HG02610 (cell line): ENCODE data around the gene MAEA.
"Not testable (repeated sequence)": the region's sequence is repeated elsewhere in the genome, so short reads cannot be mapped to it uniquely, and the experiment has no call there.

Experiments
- ATAC-seq: cut with Tn5 transposase; IDR thresholded peaks from one replicate; pipeline ENCODE4 v1.9.1; 2021; ENCODE audit warnings: mild to moderate bottlenecking, moderate library complexity; ENCODE audit not compliant: unreplicated experiment

The MAEA gene

DNA sequence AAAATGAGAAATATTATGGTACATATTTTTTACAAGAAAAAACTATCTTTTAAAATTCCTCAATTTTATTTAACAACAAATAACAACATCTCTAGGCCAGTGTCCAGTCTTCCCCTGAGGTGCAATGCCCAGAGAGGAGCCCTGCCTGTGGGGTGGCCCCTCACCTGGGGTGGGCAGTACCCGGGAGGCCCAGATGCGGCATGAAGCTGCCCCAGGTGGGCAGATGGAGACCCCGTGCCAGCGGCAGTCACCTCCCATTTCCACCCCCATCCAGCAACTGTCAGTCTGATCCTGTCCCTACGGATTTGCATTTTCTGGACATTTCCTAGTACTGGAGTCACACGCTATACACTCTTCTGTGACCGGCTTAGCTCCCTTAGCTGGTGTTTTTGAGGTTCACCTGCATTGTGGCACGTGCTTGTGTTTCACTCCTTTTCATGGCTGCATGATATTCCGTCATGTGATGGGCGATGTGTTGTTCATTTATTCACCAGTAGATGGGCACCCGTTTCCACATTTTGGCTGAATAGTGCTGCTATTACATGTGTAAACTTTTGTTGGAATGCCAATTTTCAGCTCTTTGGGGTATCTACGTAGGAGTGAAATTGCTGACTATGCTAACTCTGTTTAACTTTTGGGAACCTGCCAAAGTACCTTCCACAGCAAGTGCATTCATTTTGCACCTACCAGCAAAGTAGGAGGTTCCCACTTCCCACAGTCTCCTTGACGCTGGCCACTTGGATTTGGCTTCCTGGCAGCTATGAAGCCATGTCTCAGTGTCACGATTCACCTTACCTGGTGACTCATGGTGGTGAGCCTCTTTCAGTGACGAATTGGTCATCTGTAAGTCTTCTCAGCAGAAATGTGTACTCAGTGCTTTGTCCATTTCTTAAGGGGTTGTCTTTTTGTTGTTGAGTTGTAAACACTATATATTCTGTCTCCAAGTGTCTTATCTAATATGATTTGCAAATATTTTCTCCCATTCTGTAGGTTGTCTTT, 11.7 kb upstream of the MAEA start:
- no peak for ATAC-seq

DNA sequence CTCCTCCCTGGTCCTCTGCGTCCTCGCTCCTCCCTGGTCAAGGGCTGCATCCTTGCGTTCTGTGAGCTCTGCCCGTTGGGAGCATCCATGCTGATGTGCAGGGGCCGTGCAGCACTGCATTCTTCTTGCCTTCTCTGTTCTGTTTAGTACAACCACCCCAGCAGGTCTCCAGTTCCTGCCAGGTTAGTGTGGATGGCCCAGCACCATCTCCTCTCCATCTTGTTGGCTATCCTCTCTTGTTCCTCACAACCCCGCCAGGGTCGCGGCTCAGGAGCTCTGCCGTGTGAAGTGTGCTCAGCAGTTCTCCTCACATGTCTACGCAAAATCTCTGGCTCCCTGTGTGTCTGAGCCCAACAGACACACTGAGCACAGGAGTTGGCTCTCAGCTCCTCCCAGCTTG, 10.4 kb upstream of the MAEA start:
- no peak for ATAC-seq

DNA sequence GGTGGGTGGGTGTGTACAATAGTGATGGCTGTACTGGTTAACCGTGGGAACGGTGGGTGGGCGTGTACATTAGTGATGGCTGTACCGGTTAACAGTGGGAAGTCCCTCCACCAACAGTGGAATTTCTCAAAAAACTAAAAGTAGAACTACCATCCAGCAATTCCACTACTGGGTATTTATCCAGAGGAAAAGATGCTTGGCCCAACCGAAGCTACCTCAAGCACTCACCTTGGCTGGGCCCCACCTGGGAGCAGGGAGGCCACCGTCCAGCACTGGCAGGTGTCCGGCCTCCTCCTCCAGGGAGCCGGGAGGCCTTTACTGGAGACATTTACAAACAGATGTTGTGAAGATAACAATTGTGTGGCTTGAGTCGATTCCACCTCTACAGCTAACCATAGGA, 6.0 kb upstream of the MAEA start:
- no peak for ATAC-seq

DNA sequence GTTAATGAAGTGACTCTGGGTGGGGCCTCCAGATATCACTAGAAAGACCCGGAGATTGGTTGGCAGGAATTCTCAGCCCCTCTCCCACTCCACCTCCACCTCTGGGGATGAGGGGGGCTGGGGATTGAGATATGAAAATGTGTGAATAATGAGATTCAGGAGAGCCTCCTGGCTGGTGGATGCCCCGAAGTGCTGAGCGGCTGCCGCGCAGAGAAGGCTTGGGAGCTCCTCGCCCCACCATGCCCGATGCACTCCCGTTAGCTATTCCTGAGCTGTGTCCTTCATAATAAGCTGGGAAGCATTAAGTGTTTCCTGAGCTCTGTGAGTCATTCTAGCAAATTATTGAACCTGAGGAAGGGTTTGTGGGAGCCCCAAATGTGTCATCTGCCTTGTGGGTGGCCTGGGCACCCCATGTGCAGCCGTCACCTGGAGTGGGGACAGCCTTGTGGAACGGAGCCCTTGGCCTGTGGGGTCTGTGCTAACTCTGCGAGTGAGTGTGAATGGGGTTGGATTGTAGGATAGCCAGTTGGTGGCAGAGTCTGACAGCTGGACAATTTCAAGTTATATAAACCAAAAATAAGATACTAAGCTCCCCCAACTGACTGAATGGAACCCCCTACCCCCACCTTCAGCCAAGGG, 4.4 kb upstream of the MAEA start:
- ATAC-seq = no peak

DNA sequence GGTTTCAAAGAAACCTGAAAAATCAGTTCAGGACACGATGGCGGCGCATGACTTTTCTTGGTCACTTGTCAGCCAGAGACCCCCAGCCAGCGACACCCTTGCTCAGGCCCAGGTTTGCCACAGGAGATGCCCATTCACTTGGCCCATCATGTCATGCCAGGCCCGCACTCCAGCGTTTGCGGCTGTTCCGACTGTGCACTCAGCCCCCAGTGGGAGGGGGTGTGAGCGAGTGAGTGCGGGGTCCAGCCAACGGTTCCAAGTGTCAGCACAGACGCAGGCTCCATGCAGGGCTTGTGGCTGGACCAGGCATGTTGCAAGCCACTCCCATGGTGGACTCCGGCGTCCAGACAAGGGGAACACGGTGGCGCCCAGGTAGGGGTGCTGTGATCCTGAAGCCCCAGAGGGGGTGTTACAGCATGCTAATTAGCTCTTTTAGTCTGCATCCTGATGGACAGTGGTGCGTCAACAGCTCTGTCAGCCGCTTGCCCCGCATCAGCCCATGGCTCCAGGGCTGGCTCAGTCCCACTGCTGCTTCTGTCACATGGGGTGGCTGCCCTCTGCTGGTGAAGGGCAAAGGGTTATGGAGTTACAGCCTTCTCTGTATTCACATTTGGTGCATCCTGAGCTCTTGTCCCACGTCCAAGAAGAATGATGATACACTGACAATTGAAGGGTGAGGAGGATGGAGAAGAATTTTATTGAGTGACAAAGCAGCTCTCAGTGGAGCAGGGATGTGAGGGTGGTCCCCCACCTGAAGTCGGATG, 3.7 kb upstream of the MAEA start:
- no peak for ATAC-seq

DNA sequence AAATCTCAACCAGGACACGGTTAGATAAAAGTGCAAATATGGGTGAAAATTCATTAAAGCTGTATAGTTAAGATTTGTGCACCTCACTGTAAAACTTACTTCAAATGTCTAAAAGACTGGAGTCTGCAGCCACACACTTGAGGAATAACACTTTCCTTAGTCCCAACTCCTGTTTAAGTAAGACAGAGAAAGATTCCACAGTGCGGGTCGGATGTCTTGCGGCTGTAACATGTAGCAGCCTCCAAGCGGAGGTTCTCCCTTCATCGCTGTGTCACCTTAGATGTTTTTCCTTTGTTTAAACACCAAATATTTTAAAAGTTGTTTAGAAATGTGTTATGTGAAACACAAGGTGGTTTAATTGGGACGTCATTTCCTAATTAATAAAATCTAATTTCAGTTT, 905 bp upstream of the MAEA start:
- no peak for ATAC-seq

DNA sequence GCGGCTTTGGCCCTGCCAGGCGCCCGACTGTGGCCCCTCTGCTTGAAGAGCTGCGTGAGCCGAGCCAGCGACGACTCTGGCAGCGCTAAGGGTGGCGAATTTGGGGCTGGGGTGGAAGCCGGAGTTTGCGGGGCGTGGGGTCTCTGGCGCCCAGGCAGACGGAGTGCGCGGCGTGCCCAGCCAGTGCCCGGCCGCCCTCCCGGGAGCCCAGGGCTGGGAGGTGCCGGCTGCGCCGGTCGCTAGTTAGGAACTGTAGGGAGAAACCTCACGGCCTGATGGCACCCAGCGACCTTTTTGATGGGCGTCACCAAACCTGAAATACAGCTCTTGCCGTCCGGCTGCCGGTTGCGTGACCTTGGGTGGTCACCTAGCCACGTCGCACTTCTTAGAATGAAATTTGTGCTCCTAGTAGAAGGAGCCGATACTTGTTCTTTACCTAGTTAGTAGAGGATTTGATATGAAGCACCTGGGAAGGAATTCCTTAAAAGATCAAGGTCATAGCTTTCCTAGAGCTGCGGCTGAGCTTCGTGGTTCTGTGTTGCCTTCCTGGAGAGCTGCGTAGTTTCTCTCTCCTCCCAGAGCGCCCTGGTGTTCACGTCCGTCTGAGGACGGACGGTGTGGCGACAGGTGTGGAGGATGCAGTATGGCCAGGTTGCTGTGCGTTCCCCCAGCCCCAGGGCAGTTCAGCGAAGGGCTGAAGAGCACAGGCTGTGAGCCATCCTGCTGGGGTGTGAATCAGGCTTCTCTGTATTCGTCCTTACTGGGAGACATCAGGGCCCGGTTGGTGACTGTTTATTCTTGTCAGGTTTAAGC, 680 bp downstream of the MAEA start:
- no peak for ATAC-seq

DNA sequence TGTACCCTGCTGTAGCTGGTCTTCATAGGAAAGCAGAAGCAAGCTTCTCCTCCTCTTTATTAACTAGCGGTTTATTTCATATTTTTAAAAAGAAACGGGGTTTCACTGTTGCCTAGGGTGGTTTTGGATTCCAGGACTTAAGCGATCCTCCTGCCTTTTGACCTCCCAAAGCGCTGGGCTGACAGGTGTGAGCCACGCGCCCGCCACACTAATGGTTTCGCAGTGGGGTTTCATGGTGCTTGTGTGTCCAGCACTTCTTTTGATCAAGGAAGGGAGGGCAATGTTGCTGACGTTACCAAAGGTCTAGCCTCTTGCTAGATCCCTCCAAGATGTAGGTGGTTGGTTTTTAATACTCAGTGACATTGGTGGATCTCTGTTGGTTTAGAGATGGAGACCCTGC, 1.4 kb downstream of the MAEA start:
- no peak for ATAC-seq

DNA sequence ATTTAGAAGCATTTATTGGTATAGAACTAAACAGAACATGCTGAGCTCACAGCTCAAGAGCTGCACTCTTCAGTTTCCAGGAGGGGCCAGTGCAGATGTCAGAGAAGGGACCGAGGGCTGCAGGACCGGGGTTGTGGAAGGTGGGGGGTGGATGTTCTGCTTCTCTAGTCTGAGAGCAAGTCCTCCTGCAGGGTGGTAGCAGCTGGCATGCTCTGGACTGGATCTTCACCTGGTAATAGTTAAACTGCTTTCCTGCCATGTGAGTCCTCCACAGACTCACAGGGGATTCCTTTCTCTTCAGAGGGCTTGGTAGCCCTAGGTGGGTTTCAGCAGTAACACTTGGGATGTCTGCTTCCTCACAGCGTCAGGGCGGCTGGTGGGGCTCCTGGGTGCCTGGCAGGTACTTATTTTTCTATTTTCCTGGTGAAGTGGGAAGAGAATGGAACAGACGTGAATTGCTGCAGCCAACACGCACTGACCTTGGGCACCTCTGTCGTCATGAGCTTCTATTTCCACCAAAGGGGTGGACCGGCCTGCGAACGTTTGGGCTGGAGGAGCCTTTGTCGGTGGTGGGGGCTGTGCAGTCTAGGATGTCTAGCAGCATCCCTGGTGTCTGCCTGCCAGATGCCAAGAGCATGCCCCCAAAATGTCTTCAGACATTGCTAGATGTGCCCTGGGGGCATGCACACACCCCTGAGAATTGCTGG, 2.5 kb downstream of the MAEA start:
- no peak for ATAC-seq

DNA sequence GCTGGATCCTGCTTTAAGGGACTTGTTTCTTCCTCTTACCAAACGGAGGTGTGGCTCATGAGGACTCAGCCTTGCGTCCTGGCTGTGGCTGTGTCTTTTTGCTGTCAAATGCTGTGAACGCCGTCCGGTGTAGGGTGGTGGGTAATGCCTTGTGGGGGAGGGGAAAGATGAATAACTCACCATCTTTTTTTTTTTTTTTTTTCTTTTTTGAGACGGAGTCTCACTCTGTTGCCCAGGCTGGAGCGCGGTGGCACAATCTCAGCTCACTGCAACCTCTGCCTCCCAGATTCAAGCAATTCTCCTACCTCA, 3.0 kb downstream of the MAEA start:
- ATAC-seq = not testable (repeated sequence)

DNA sequence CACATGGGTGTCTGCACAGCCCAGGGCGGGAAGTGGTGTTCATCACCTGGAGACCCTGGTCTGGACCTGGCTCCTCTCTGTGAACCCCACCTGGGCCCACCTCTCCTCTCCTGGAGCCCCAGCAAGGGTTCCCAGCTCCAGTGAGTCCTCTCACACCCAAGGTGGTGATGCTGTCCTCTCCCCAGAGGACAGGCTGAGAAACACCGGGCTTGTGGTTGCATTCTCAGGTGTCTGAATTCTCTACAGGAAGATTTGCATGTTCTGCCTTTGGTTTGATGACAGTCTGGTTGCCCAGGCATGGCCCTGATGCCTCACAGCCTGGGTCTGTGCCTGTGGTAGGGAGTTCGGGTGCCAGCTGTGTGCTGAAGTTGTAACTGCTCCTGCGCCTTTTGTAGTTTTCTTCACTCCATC, 3.8 kb downstream of the MAEA start:
- ATAC-seq = no peak

DNA sequence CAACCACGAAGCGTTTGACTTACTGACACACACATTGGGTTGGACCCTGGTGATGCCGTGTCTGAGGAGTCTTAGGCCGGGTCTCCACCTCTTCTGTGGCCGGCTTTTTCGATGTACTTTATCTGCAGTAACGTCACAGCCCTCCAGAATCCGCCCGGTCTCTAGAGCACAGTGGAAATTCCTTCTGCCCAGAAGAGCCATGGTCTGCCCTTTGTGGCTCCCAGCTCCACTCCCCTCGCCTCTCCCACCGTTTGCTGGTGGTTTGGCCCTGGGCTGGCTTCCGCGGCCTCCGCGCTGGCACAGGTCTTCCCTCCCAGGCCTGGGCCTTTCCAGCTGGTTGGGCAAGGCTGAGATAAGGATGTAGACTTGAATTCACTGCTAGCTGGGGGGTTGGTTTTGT, 4.3 kb downstream of the MAEA start:
- ATAC-seq = no peak

DNA sequence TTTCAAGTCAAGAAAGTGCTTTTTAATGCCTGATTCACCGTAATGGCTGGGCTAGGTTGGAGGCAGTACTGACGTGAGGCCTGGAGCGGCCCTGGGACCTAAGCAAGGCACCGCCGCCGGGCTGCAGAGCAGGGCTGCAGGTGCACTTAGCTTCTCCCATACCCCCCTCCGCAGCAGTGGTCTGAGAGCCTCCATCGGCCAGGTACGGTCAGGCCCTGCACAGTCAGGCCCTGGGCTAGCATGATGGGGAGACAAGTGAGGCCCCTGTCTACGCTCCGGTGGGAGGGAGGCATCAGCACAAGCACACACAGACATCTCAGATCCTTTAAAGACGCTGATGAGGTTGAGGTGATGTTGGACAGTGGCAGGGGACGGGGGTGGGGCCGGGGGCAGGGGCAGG, 4.7 kb downstream of the MAEA start:
- ATAC-seq = no peak

DNA sequence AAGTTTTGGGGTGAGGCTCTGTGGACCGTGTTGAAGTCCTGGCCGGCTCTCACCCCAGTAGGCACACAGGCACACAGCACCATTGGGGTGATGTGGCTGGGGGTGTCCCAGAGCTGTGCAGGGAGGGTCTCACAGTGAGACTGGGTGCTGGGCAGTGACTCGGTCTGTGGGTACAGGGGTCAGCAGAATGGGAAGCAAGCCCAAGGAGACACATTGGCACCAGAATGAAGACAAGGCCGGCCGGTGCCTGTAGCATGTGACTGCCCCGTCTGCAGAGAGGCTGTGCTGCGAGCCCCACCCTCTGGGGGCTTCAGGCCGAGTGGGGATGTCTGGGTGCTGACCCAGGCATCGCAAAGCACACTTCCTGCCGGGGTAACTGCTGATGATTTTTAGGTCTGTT, 5.2 kb downstream of the MAEA start:
- no peak for ATAC-seq

DNA sequence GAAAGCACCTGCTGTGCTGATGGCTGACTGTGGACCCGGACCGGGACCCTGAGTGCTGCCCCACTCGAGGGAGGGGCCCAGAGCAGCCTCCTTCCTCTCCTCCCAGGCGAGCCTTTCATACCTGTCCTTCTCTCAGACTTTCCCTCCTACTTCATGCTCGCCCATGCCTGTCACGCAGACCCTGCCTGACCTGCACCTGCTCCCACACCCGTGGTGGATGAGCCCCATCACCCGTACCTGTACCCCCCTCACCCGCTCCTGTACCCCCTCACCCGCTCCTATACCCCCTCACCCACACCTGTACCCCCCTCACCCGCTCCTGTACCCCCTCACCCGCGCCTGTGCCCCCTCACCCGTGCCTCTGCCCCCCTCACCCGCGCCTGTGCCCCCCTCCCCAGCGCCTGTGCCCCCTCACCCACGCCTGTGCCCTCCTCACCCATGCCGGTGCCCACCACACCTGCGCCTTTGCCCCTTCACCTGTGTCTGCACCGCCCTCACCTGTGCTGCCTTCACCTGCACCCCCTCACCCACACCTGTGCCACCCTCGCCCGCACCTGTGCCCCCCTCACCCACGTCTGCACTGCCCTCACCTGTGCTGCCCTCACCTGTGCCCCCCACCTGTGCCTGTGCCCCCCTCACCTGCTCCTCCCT, 5.8 kb downstream of the MAEA start:
- ATAC-seq = no peak

DNA sequence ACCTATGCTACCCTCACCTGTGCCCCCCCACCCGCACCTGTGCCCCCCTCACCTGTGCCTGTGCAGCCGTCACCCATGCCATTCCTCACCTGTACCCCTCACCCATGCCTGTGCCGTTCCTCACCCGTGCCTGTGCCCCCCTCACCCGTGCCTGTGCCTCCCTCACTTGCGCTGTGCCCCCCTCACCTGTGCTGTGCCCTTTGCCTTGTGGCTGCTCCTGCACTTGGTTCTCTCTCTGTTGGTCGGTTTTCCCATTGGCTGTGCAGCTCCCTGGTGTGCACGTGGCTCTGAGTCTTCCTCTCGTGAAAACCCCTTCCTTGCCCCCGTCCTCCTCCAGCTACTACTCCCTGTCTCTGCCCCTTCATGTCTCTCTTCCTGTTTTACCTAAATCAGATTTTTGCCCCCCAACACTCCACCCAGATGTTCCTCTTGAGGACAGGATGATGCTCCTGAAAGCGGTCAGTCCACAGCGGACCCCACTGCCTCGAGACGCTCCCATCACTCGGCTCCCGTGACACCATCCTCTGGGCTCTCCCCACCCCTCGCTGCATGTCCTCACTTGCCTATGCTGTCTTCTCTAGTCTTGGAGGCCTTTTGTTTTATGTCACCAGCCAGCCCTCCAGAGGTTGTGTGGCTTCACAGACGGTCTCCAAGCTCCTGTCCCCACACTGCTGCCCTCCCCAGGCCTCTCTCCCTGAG, 6.8 kb downstream of the MAEA start:
- ATAC-seq = no peak

DNA sequence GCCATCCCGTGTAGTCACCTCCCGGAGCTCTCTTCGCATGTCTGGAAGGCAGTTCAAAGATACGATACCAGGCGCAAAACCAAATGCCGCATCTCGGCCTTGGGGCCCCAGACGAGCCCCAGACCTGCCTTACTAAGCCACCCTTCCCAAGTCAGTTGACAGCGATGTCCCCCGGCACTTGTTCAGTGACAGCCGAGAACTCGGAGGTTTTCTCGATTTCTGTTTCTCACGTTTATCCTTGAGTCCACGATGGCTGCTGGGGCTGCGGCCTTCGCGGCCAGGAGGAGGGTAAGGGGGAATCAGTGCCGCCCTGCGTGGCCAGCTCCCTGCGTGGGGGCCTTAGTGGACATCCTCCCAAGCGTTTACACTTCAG, 7.3 kb downstream of the MAEA start:
- ATAC-seq = no peak

DNA sequence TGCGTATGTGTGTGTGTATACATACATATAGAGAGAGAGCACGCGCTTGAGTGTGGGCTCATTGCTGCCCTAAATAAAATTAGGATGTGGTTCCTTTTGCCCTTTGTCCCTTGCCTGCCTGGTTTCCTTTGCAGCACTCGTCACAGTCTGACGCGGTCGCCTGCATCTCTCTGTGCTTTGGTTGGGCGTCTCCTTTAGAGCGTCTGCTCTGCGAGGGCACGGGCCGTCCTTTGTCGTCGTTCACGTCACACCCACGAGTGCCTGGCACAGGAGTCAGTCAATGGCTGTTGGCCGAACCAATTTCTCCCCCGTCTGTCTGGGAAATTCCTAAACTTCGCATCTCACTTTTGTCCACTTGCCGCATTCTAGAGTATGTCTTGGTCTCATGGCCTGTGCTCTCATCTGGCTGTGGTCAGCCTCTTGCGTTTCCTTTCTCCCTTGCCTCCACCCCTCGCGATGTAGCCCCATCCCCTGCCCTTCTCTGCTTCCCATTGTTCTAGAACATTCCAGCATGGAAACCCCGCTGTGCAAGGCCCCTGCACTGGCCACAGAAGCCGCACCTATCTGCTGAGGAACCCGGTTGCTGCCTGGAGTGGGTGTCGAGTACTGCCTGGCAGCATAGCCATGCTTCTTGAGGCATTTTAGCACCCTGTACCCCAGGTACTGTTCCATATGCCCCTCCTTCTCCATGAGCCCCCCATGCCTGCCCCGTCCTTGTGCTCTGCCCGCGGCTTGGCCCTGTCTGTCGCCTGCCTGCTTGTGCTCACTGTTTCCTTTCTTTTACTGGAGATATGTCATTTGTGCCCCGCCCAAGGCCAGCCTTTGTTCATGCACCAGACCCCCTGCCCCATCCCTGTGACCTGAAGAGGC, 8.0 kb downstream of the MAEA start:
- no peak for ATAC-seq
